ENCODE measurements around the gene PRELID1. TPM values are rescaled to one million over a fixed set of nuclear protein-coding genes. Genes with fewer than 3 reads are reported as not detected.
A peak's percentile ranks its signal among the peaks of the same experiment; 100 is the strongest.
"Not testable (repeated sequence)": the region's sequence is repeated elsewhere in the genome, so short reads cannot be mapped to it uniquely, and the experiment has no call there.

Gene PRELID1
- total RNA-seq, 2 donors from 2014 or later = 42.2 to 54.0 TPM

GRCh38 chr5:177302354-177303110 is 1.1 kb upstream of the PRELID1 start:
- no peaks in the 10 kb centered on the region for H3K9me3 ChIP-seq
- no peak overlapping the region for H3K27ac ChIP-seq
- no peak for TF ChIP-seq CTCF (IDR thresholded peaks at IDR 0.05)
- H3K4me3 ChIP-seq = peak overlapping the region; percentile 93
- peaks cover 14% of the 10 kb centered on the region for H3K36me3 ChIP-seq
- no peak for ATAC-seq (ENCODE audit: insufficient number of reproducible peaks, low FRiP score, low read depth)
- no peaks in the 10 kb centered on the region for H3K27me3 ChIP-seq (replicated peaks; ENCODE audit: insufficient read depth)
- H3K4me1 ChIP-seq (ENCODE audit: control insufficient read depth in 1 of 2, low read depth in 2 of 2) = peaks cover 32 to 40% of the 10 kb centered on the region in 2 donors
- no peak for DNase-seq (ENCODE audit: low spot score)

GRCh38 chr5:177303925-177304391 is 359 bp downstream of the PRELID1 start:
- ATAC-seq (ENCODE audit: insufficient number of reproducible peaks, low FRiP score, low read depth) = no peak
- no peak for TF ChIP-seq CTCF (IDR thresholded peaks at IDR 0.05)
- H3K36me3 ChIP-seq = peaks cover 14% of the 10 kb centered on the region
- H3K27ac ChIP-seq = peak overlapping the region; percentile 66 to 79
- peaks cover 32 to 40% of the 10 kb centered on the region in 2 donors for H3K4me1 ChIP-seq (ENCODE audit: control insufficient read depth in 1 of 2, low read depth in 2 of 2)
- H3K4me3 ChIP-seq = peak overlapping the region; percentile 93
- no peaks in the 10 kb centered on the region for H3K27me3 ChIP-seq (replicated peaks; ENCODE audit: insufficient read depth)
- no peak for DNase-seq (ENCODE audit: low spot score)
- no peaks in the 10 kb centered on the region for H3K9me3 ChIP-seq

- peak overlapping the region; percentile 93 for H3K4me3 ChIP-seq
- peaks cover 32 to 40% of the 10 kb centered on the region in 2 donors for H3K4me1 ChIP-seq (ENCODE audit: control insufficient read depth in 1 of 2, low read depth in 2 of 2)
- DNase-seq (ENCODE audit: low spot score) (no peak), ATAC-seq (ENCODE audit: insufficient number of reproducible peaks, low FRiP score, low read depth) (no peak)
- peak overlapping the region; percentile 66 to 79 for H3K27ac ChIP-seq
- no peak for TF ChIP-seq CTCF (IDR thresholded peaks at IDR 0.05)
- H3K27me3 ChIP-seq (replicated peaks; ENCODE audit: insufficient read depth) = no peaks in the 10 kb centered on the region
- no peaks in the 10 kb centered on the region for H3K9me3 ChIP-seq
- H3K36me3 ChIP-seq = peaks cover 14% of the 10 kb centered on the region
Observed at GRCh38 chr5:177304392-177305119, 957 bp downstream of the PRELID1 start.

- DNase-seq (ENCODE audit: low spot score); H3K27ac ChIP-seq; ATAC-seq (ENCODE audit: insufficient number of reproducible peaks, low FRiP score, low read depth); H3K4me3 ChIP-seq; H3K9me3 ChIP-seq; H3K27me3 ChIP-seq (replicated peaks; ENCODE audit: insufficient read depth): not testable (repeated sequence)
- Histone ChIP-seq H3K36me3 (peaks cover 14% of the 10 kb centered on the region), H3K4me1 (ENCODE audit: control insufficient read depth in 1 of 2, low read depth in 2 of 2) (peaks cover 23 to 39% of the 10 kb centered on the region in 2 donors)
Observed at GRCh38 chr5:177306103-177306640, 2.6 kb downstream of the PRELID1 start.

GRCh38 chr5:177306674-177307543 is 3.3 kb downstream of the PRELID1 start:
- H3K4me3 ChIP-seq = no peak overlapping the region
- H3K9me3 ChIP-seq = no peaks in the 10 kb centered on the region
- ATAC-seq (ENCODE audit: insufficient number of reproducible peaks, low FRiP score, low read depth) (no peak), DNase-seq (ENCODE audit: low spot score) (no peak)
- peaks cover 27 to 39% of the 10 kb centered on the region in 2 donors for H3K4me1 ChIP-seq (ENCODE audit: control insufficient read depth in 1 of 2, low read depth in 2 of 2)
- H3K27me3 ChIP-seq (replicated peaks; ENCODE audit: insufficient read depth) = no peaks in the 10 kb centered on the region
- TF ChIP-seq CTCF (IDR thresholded peaks at IDR 0.05) = no peak
- H3K36me3 ChIP-seq = peaks cover 14% of the 10 kb centered on the region
- no peak overlapping the region for H3K27ac ChIP-seq

Measured in thoracic aorta (tissue), 2 donors.